Measurements from ENCODE around the gene TOMT.

DNA sequence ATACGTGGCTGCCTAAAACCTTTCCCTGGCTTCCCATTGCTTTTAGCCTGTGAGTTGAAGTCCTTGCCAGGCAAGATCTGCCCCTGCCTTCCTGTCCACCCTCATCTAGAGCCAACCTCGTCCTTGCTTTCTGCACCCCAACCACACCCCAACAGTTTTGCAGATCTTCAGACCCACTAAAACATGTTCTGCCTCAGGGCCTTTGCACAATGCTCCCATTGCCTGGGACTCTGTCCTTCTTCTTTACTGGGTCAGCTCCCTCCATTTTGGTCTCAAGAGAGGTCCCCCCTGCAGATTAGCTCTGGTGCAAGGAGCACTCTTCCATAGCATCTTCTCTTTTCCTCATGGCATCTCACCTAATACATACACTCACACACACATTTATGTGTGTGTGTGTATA is 15.2 kb downstream of the TOMT start:
- TF ChIP-seq CTCF (IDR thresholded peaks at IDR 0.05) (no peak), EP300 (IDR thresholded peaks at IDR 0.05) (no peak), POLR2AphosphoS5 (IDR thresholded peaks at IDR 0.05) (no peak)

Data from suprapubic skin (tissue), 4 donors.